GM12891 (cell line): ENCODE measurements around the gene CHSY1.

Experiments used
- DNase-seq: peaks from one replicate; pipeline ENCODE4 v3.0.0; 2011; ENCODE audit warnings: low spot score; ENCODE audit not compliant: insufficient read length
- FAIRE-seq: peaks from 2 replicates; lab custom pipeline; 2011; peaks lifted over from hg19 to GRCh38; lab: Jason Lieb, UNC
- PAX5 ChIP-seq: IDR thresholded peaks from 2 replicates; pipeline ENCODE4 v1.6.1; 2011; ENCODE audit warnings: low read length, moderate library complexity, mild to moderate bottlenecking; ENCODE audit not compliant: insufficient read depth, severe bottlenecking
- POLR2A ChIP-seq: IDR thresholded peaks from 2 replicates; pipeline ENCODE4 v1.6.1; 2011; ENCODE audit warnings: low read depth, low read length, control low read depth
- POLR2AphosphoS5 ChIP-seq: IDR thresholded peaks from 2 replicates; pipeline ENCODE4 v1.6.1; 2011; ENCODE audit warnings: low read depth, low read length, control low read depth
- POU2F2 ChIP-seq: IDR thresholded peaks from 2 replicates; pipeline ENCODE4 v1.6.1; 2011; ENCODE audit warnings: low read depth, mild to moderate bottlenecking, control low read depth, low read length, moderate library complexity
- SPI1 ChIP-seq: IDR thresholded peaks from 2 replicates; pipeline ENCODE4 v1.6.1; 2011; ENCODE audit warnings: low read depth, low read length, control low read depth
- TAF1 ChIP-seq: IDR thresholded peaks from 2 replicates; pipeline ENCODE4 v1.6.1; 2011; ENCODE audit warnings: low read depth, low read length, control low read depth

The CHSY1 gene

DNA sequence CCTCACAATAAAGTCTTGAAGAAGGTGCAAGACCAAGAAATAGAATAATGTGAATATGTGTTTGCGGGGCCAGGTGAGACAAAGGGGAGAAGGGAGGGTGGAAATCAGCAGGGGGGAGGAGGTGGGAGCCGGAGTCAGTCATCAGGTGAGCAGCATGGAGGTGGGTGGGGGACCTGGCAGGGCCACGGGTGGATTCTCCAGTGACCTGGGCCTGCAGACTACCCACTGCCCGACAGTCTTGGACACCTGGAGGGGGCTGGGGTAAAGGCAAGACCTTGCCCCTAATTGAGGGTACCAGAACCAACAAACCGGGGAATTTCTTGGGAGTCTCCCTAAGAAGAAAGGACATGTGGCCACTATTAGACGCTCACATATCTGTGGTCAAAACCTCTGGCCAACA lies 95.8 kb downstream of the CHSY1 start:
- FAIRE-seq, result no peak
- TF ChIP-seq SPI1 (no peak), POLR2A (no peak), TAF1 (no peak), POLR2AphosphoS5 (no peak), POU2F2 (no peak), PAX5 (no peak)
- DNase-seq, result no peak

DNA sequence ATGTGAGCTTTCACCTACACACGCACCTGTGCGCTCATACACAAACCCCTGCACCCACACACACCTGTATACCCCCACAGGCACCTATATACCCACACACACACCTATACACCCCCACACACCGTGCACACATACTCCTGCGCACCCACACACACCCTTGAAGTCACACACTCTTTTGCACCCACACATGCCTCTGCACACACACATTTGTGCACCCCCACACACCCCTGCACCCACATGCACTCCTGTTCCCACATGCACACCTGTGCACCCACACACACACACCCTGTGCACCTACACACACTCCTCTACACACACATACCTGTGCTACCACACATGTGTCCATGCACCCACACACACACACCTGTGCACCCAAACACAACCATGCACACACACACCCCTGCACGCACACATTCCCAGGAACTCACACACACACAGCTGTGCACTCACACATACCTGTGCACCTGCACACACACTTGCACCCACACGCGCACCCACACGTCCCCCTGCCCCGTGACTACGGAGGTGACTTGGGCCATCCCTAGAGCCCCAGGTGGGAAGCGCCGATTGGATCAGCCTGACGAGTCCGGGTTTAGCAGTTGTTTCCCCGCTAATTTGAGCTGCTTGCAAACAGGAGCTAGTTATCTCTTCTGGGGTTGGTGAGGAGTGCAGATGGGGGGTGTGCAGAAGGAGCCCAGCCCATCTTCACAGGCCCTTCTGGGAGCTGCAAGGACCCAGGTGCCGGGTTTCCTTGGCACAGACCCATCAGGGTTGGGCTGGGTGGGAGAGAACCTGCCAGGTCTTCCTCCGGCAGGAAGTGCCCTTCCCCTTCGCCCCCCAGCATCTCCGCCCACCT lies 97.8 kb downstream of the CHSY1 start:
- FAIRE-seq (peak; percentile 20), DNase-seq (no peak)
- TF ChIP-seq POU2F2, result no peak
- no peak for TF ChIP-seq POLR2A
- no peak for TF ChIP-seq PAX5
- no peak for TF ChIP-seq POLR2AphosphoS5
- no peak for TF ChIP-seq SPI1
- no peak for TF ChIP-seq TAF1

DNA sequence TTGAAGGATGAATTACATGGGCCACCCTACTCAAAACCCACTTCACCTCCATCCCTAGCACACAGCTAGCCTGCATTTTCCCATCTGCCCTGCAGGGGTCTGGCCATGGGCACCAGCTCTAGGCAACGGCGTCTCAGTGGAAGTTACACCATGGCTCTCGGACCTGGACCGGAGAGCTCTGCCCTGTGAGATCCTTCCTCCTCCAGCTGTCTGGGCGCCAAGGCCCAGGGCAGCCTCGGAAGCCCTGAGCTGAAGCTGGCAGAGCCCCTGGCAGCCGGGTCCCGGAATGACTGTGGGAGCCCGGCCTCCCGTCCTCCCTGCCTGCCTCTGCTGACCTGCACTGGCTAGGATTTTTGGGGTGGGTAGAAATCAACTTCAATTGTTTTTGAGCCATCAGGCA lies 98.9 kb downstream of the CHSY1 start:
- TF ChIP-seq SPI1, result no peak
- no peak for TF ChIP-seq PAX5
- TF ChIP-seq POLR2AphosphoS5, result no peak
- TF ChIP-seq TAF1, result no peak
- FAIRE-seq, result peak; percentile 28
- no peak for DNase-seq

DNA sequence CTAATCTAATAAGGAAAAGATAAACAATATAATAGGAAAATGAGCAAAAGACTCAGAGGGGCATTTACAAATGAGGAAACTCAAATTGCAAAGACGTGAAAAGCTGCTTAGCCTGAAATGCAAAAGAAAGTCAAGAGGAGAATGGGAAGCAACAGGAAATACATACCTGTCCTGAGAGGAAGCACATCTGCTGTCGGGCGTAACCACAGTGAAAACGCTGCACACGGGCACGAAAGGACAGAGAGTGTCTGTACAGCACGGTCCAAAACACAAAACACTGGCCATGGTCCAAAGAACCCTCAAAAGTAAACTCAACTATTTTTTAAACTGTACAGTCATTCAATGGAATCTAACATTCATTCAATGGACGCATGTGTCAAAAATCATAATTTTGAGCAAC lies 100.6 kb downstream of the CHSY1 start:
- FAIRE-seq (peak; percentile 59), DNase-seq (no peak)
- TF ChIP-seq TAF1 (no peak), POU2F2 (no peak), PAX5 (no peak), SPI1 (no peak), POLR2AphosphoS5 (no peak), POLR2A (no peak)

DNA sequence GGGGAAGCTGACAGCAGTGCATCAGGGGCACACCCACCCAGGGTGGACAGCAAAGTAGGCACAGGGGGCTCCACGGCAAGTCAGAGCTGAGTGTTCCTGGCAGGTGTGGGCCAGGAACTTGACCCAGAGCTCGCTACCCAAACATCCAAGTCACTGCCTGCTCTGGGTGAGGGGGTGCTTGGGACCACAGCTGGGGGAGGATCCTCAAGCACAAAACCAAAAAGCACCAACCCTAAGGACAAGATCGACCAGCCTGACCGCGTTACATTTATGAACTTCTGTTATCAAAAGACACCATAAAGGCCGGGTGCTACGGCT lies 101.2 kb downstream of the CHSY1 start:
- TF ChIP-seq PAX5 (no peak), SPI1 (no peak), POLR2AphosphoS5 (no peak), TAF1 (no peak), POU2F2 (no peak), POLR2A (no peak)
- DNase-seq (no peak), FAIRE-seq (peak; percentile 50)

DNA sequence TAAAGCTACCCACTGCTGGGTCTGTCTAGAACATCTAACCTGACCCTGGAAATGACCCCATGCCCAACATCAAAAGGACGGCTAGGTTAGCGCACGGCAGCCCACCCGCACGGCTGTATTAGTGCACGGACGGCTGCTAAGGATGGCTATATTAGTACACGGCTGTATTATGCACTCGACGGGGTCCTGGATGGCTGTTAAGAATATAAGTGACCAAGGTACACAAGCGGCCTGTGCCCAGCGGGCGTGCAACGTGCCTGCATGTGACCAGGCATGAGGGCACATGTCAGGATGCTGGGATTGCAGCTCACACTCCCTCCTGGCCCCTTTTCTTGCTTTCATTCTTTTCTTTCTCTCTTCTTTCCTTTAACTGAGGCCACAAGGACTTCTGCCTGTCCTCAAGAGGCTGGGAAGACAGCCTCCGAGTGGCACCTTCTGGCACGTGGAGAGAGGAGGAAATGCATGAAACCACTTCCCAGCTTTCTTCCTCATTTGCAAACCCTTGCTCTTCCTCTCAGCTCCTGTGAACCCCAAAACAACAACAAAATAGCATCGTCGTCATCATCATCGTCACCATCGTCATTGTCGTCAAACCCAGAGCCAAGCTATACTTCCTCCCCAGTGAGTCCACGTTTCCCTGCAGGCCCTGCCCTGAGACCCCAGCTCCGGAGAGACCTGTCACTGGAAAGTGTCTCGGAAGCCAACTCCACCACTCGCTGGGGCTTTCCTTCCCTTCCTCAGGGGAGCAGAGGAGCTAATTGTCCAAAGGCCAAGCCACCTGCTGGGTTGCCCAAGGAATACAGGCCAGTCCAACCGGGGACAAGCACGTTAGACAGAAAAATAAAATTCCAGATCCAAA lies 101.8 kb downstream of the CHSY1 start:
- no peak for TF ChIP-seq SPI1
- no peak for TF ChIP-seq PAX5
- TF ChIP-seq POLR2AphosphoS5, result no peak
- no peak for TF ChIP-seq TAF1
- TF ChIP-seq POLR2A, result no peak
- no peak for TF ChIP-seq POU2F2
- DNase-seq (no peak), FAIRE-seq (no peak)

DNA sequence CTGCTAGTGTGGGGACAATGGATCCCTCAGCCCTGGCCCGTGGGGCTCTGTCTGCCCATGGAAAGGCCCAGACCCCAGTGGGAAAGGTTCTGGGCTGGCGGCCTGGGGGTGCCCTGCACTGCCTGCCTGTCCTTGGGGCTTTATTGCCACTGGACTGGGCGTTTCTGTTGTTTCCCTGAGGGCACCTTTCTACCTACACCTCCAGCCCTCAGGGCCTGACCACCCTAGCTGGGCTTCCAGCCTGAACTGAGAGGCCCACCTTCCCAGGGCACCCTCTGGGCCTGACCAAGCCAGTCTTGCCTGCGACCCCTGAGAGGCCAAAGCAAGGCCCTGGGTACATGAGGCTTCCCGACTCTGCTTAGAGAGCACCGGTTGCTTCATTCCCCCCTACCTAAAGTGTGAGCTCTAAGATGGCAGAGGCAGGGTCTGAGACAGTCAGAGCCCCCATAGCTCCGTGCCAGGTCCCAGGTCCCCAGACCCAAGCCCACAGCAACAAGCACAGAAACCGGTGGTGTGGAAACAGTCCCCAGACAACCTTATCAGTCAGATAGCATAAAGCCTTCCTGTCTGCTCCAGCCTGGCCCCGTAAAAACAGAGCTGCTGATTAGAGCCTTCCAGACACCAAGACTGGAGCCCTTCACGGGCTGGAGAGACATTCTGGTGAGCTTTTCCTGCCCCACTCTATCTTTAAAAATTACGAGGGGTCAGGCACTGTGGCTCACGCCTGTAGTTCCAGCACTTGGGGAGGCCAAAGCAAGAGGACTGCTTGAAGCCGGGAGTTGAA lies 102.8 kb downstream of the CHSY1 start:
- TF ChIP-seq SPI1 (no peak), POLR2A (no peak), TAF1 (no peak), PAX5 (no peak), POLR2AphosphoS5 (no peak), POU2F2 (no peak)
- no peak for FAIRE-seq

DNA sequence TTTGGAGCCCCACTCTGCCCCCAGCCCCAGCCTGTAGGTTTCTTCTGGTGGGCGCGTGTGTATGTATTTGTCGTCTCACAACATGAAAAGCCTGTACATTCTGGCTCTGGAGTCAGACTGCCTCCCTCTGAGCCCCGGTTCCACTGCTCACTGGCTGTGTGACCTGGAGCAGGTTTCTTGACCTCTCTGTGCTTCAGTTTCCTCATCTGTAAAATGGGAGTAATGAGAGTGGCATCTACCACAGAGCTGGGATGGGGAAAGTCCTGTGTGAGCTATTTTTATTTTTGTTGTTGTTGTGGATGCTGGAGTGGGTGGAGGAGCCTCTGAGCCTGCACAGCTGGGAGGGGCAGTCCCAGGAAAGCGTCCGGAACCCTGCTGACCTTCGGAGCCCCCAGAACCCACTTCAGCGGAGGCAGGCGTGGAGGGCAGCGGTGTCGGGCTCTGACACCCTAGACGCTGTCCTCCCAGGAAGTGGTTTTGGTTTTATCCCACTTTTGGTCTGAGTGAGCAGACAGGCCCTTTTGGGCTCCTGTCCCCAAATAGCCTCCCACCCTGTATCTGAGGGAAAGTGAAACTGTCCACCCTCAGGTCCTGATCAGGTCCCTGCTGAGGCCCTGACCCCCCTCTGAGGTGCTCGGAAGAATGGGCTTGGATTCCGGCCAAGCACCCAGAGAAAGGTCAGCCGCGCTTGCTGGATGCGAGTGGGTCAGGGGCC lies 103.5 kb downstream of the CHSY1 start:
- DNase-seq, result no peak
- TF ChIP-seq POU2F2, result no peak
- no peak for TF ChIP-seq SPI1
- no peak for TF ChIP-seq PAX5
- TF ChIP-seq TAF1, result no peak
- no peak for TF ChIP-seq POLR2AphosphoS5
- TF ChIP-seq POLR2A, result no peak
- FAIRE-seq, result peak; percentile 13

More for the DNA sequence above, 102.8 kb downstream of the CHSY1 start:
- no peak for DNase-seq

DNA sequence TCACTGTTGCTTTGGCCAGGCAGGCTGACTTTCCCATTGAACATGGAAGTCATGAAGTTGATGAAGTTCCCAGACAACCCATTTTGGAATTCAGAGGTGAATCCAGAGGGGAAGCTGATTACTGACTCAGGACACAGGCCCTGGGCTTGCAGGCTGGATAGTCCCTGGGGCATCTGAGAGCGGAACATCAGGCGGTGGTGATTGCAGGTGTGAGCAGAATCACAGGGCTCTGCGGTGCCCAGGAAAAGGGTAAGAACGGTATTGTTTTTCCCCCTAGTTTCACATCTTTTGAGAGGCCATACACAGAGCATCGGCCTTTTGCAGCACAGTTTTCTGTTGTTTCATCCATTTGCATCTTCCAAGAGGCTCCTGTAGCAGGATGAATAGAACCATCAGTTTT lies 104.7 kb downstream of the CHSY1 start:
- DNase-seq (no peak), FAIRE-seq (no peak)
- TF ChIP-seq POLR2A (no peak), SPI1 (no peak), POU2F2 (no peak), TAF1 (no peak), PAX5 (no peak), POLR2AphosphoS5 (no peak)
